Stimulated activated memory B cell treated with anti-CD40 and anti-IgM and Interleukin-4, amounts not matched to agents 10 μg/mL and 1 μg/mL and 100 μg/mL, for 72 hours (primary cell): ENCODE measurements around the gene KIFAP3.
"Not testable (repeated sequence)": the region's sequence is repeated elsewhere in the genome, so short reads cannot be mapped to it uniquely, and the experiment has no call there.

ENCODE experiments used
- ATAC-seq: fragments of 150-1000 bp; cut with Tn5 transposase; 2 replicates; pipeline ENCODE4 v1.10.0; 2021
- H3K27ac Mint-ChIP-seq: one replicate; pipeline ENCODE4 v1.8.0; 2022; ENCODE audit warnings: mild to moderate bottlenecking, mixed read lengths
- H3K27me3 Mint-ChIP-seq: one replicate; pipeline ENCODE4 v1.8.0; 2022; ENCODE audit warnings: mixed read lengths
- H3K36me3 Mint-ChIP-seq: one replicate; pipeline ENCODE4 v1.8.0; 2022; ENCODE audit warnings: mixed read lengths
- H3K4me1 Mint-ChIP-seq: one replicate; pipeline ENCODE4 v1.8.0; 2022; ENCODE audit warnings: mixed read lengths
- H3K4me3 Mint-ChIP-seq: one replicate; pipeline ENCODE4 v1.8.0; 2022; ENCODE audit warnings: mild to moderate bottlenecking, moderate library complexity, mixed read lengths
- H3K9me3 Mint-ChIP-seq: one replicate; pipeline ENCODE4 v1.8.0; 2022; ENCODE audit warnings: mixed read lengths

Gene KIFAP3

GRCh38 chr1:170075186-170075585 lies 691 bp upstream of the KIFAP3 start:
- Mint-ChIP-seq H3K27me3 (no peaks in the 10 kb centered on the region), H3K36me3 (peaks cover 11% of the 10 kb centered on the region), H3K9me3 (peaks cover 14% of the 10 kb centered on the region), H3K4me3 (peak overlapping the region; percentile 92), H3K4me1 (peaks cover 33% of the 10 kb centered on the region), H3K27ac (peak overlapping the region; percentile 84)
- no peak for ATAC-seq

- H3K4me3 Mint-ChIP-seq: peak overlapping the region; percentile 92
These were observed 624 bp downstream of the KIFAP3 start for GRCh38 chr1:170073893-170074249.

DNA sequence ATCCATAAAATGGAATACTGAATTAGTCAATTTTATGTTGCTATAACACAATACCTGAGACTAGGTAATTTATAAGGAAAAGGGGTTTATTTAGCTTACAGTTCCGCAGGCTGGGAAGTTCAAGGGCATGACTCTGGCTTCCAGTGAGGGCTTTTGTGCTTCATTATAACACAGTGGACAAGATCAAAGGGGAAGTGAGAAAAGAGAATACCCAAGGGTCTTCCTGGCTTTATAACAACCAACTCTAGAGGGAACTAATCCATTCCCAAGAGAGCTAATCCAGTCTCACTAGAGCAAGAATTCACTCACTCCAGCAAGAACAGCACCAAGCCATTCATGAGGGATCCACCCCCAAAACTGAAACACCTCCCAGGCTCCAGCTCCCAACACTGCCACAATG lies 3.1 kb downstream of the KIFAP3 start:
- Mint-ChIP-seq H3K36me3 (peaks cover 18% of the 10 kb centered on the region), H3K27ac (no peak overlapping the region), H3K4me1 (peaks cover 67% of the 10 kb centered on the region), H3K4me3 (no peak overlapping the region), H3K27me3 (no peaks in the 10 kb centered on the region), H3K9me3 (peaks cover 10% of the 10 kb centered on the region)
- no peak for ATAC-seq

More at GRCh38 chr1:170073893-170074249, 624 bp downstream of the KIFAP3 start:
- H3K36me3 Mint-ChIP-seq: peaks cover 18% of the 10 kb centered on the region
- peaks cover 12% of the 10 kb centered on the region for H3K9me3 Mint-ChIP-seq
- H3K4me1 Mint-ChIP-seq: peaks cover 47% of the 10 kb centered on the region
- no peaks in the 10 kb centered on the region for H3K27me3 Mint-ChIP-seq
- no peak for ATAC-seq
- H3K27ac Mint-ChIP-seq: peak overlapping the region; percentile 84

GRCh38 chr1:170068923-170069322 lies 5.6 kb downstream of the KIFAP3 start:
- peaks cover 18% of the 10 kb centered on the region for H3K36me3 Mint-ChIP-seq
- no peak overlapping the region for H3K27ac Mint-ChIP-seq
- H3K9me3 Mint-ChIP-seq: peaks cover 10% of the 10 kb centered on the region
- no peak for ATAC-seq
- H3K4me1 Mint-ChIP-seq: peaks cover 53% of the 10 kb centered on the region
- H3K4me3 Mint-ChIP-seq: no peak overlapping the region
- H3K27me3 Mint-ChIP-seq: no peaks in the 10 kb centered on the region

DNA sequence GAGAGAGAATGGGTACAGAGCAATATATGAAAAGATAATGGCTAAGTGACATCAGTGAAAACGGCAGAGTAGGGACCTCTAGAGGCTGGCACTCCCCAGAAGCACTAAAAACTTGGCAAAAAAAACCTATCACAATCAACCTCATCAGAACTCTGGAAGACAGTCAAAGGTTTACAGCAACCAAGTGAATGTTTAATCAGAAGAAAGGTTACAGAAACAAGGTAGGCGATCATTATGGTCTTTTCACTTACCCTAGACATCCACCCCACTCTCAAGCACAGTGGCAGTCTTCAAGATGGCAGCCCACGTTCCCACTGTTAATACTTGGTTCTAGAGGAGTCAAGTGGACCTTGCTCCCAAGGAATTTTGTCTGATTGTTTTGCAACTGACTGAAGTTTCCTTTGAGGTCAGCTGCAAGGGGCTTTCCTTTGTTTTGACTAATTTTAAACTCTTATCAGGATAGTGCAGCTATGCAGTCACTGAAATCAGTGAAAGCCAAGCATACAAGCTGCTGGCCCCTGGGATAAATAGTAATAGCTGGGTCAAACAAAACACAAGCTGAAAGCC lies 7.2 kb downstream of the KIFAP3 start:
- peaks cover 55% of the 10 kb centered on the region for H3K4me1 Mint-ChIP-seq
- no peaks in the 10 kb centered on the region for H3K27me3 Mint-ChIP-seq
- no peak overlapping the region for H3K4me3 Mint-ChIP-seq
- peaks cover 10% of the 10 kb centered on the region for H3K9me3 Mint-ChIP-seq
- peaks cover 24% of the 10 kb centered on the region for H3K36me3 Mint-ChIP-seq
- ATAC-seq: no peak
- H3K27ac Mint-ChIP-seq: no peak overlapping the region

DNA sequence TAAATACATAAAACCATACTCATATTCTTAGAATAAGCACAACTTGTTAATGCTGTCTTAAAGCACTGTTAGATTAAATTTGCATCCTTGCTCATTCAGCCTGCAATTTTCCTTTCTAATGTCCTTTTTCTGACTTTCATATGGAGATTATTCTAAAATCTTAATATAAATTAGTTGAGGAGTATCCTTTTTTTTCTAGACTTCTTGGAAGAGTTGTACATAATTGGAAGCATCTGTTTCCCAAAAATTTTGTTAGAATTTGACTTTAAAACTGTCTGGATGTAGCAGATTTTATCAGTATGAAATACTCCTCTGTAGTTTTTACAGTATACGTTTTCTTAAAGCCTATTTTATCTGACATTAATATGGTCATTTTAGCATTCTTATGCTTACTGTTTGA lies 9.7 kb downstream of the KIFAP3 start:
- Mint-ChIP-seq H3K27ac (no peak overlapping the region), H3K27me3 (no peaks in the 10 kb centered on the region), H3K4me3 (no peak overlapping the region), H3K9me3 (no peaks in the 10 kb centered on the region), H3K36me3 (peaks cover 16% of the 10 kb centered on the region), H3K4me1 (peaks cover 45% of the 10 kb centered on the region)
- ATAC-seq: no peak

DNA sequence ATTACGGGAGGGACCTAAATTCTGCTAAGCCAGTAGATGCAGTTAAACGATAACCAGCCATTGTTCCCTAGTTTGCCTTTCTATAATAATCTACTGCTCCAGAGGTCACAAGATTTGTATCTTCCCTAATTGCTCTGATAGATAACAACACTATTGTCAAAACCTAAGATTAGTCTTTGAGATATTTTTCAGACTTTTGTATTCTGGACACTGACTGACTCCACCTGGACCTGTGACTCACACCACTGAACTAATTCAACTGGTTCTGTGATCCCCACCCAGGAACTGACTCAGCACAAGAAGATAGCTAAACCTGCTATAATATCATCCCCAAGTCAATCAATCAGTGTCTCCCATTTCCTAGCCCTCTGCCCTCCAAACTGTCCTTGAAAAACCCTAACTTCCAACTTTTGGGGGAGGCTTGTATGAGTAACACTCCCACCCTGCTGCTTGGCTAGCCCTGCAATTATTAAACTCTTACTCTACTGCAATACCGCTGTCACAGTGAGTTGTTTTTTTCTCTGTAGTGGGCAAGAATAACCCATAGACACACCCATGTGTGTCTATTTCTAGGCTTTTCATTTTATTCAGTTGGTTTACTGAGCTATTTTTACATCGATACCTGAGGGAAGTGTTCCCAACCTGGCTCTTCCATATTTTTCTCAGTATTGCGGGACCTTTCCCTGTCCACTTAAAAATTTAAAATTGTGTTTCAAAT lies 11.2 kb downstream of the KIFAP3 start:
- H3K36me3 Mint-ChIP-seq: peaks cover 14% of the 10 kb centered on the region
- no peaks in the 10 kb centered on the region for H3K27me3 Mint-ChIP-seq
- ATAC-seq: no peak
- H3K9me3 Mint-ChIP-seq: no peaks in the 10 kb centered on the region
- no peak overlapping the region for H3K4me3 Mint-ChIP-seq
- no peak overlapping the region for H3K27ac Mint-ChIP-seq
- H3K4me1 Mint-ChIP-seq: peaks cover 40% of the 10 kb centered on the region

DNA sequence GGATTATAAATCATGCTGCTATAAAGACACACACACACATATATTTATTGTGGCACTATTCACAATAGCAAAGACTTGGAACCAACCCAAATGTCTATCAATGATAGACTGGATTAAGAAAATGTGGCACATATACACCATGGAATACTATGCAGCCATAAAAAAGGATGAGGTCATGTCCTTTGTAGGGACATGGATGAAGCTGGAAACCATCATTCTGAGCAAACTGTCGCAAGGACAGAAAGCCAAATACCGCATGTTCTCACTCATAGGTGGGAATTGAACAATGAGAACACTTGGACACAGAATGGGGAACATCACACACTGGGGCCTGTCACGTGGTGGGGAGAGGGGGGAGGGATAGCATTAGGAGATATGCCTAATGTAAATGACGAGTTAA lies 12.8 kb downstream of the KIFAP3 start:
- not testable (repeated sequence) for H3K9me3 Mint-ChIP-seq, H3K4me3 Mint-ChIP-seq, H3K27me3 Mint-ChIP-seq, ATAC-seq, H3K27ac Mint-ChIP-seq
- Mint-ChIP-seq H3K4me1 (peaks cover 25% of the 10 kb centered on the region), H3K36me3 (peaks cover 14% of the 10 kb centered on the region)

DNA sequence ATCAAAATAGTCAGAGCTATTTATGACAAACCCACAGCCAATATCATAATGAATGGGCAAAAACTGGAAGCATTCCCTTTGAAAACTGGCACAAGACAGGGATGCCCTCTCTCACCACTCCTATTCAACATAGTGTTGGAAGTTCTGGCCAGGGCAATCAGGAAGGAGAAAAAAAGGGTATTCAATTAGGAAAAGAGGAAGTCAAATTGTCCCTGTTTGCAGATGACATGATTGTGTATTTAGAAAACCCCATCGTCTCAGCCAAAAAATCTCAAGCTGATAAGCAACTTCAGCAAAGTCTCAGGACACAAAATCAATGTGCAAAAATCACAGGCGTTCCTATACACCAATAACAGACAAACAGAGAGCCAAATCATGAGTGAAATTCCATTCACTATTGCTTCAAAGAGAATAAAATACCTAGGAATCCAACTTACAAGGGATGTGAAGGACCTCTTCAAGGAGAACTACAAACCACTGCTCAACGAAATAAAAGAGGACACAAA lies 14.4 kb downstream of the KIFAP3 start:
- not testable (repeated sequence) for ATAC-seq, H3K27ac Mint-ChIP-seq, H3K9me3 Mint-ChIP-seq, H3K4me3 Mint-ChIP-seq, H3K27me3 Mint-ChIP-seq
- peaks cover 14% of the 10 kb centered on the region for H3K36me3 Mint-ChIP-seq
- peaks cover 25% of the 10 kb centered on the region for H3K4me1 Mint-ChIP-seq

DNA sequence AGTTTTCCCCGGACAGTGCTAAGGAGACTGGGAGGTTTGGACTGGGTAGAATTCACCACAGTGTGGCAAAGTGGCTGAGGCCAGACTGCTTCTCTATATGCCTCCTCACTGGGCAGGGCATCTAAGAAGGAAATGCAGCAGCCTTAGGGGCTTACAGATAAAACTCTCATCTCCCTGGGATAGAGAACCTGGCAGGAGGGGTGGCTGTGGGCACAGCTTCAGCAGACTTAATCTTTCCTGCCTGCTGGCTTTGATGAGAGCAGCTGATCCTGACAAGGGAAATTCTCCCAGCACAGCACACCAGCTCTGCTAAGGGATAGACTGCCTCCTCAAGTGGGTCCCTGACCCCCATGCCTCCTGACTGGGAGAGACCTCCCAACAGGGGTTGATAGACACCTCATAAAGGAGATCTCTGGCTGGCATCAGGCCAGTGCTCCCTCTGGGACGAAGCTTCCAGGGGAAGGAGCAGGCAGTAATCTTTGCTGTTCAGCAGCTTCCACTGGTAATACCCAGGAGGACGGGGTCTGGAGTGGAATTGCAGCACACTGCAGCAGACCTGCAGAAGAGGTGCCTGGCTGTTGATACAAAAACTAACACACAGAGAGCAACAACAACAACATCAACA lies 25.2 kb downstream of the KIFAP3 start:
- no peak overlapping the region for H3K27ac Mint-ChIP-seq
- H3K36me3 Mint-ChIP-seq: peaks cover 81% of the 10 kb centered on the region

DNA sequence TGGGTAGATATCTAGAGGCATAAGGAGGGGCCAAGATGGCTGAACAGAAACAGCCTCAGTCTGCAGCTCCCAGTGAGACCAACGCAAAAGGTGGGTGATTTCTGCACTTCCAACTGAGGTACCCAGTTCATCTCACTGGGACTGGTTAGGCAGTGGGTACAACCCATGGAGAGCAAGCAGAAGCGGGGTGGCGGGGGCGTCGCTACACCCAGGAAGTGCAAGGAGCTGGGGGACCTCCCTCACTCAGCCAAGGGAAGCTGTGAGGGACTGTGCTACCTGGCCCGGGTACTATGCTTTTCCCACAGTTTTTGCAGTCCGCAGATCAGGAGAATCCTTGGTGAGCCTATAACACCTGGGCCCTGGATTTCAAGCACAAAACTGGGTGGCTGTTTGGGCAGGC lies 26.0 kb downstream of the KIFAP3 start:
- H3K4me1 Mint-ChIP-seq: peaks cover 6% of the 10 kb centered on the region
- no peak overlapping the region for H3K4me3 Mint-ChIP-seq
- H3K27me3 Mint-ChIP-seq: no peaks in the 10 kb centered on the region
- no peak overlapping the region for H3K27ac Mint-ChIP-seq
- ATAC-seq: no peak
- H3K36me3 Mint-ChIP-seq: peaks cover 77% of the 10 kb centered on the region
- peaks cover 6% of the 10 kb centered on the region for H3K9me3 Mint-ChIP-seq

More for the DNA sequence above, 25.2 kb downstream of the KIFAP3 start:
- ATAC-seq: no peak
- Mint-ChIP-seq H3K27me3 (no peaks in the 10 kb centered on the region), H3K9me3 (peaks cover 6% of the 10 kb centered on the region), H3K4me3 (no peak overlapping the region), H3K4me1 (peaks cover 6% of the 10 kb centered on the region)

GRCh38 chr1:170044187-170044586 lies 30.3 kb downstream of the KIFAP3 start:
- Mint-ChIP-seq H3K36me3 (peaks cover 55% of the 10 kb centered on the region), H3K4me3 (no peak overlapping the region), H3K9me3 (no peaks in the 10 kb centered on the region), H3K27ac (no peak overlapping the region), H3K4me1 (no peaks in the 10 kb centered on the region), H3K27me3 (no peaks in the 10 kb centered on the region)
- no peak for ATAC-seq

DNA sequence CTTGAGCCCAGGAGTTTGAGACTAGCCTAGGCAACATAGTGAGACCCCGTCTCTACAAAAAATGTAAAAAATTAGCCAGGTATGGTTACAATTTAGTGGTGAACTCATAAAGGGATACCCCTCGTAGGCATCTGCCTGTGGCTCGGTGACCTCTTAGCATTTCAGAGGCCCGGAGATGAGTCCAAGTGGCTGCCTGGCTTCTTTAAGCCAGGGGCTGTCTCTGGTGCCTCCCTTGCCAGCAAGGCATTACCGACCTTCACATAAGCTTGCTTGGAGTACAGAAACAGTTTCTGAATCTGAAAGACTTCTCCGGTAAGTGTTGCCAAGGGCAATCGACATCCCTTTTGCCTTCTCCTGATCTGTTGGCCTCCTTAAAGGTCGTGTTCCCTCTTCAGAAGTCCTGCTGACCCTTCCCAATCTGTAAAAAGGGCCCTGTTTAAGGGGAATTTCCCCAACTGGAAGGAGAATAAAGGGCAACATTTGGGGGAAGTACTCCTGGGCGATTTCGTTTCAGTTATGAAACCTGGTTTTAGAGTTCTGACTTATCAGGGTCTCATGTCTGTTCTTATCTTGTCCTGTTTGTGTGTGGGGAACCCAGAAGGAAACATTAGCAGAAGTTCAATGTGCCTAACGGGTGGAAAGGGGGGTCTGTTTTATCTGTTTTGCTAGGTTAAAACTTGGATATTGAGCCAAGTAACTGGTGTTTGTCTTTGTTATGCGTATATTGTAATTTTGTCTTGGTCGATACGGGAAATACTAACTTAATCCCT lies 32.9 kb downstream of the KIFAP3 start:
- ATAC-seq: peak; percentile 56
- Mint-ChIP-seq H3K27me3 (no peaks in the 10 kb centered on the region), H3K9me3 (no peaks in the 10 kb centered on the region), H3K4me1 (no peaks in the 10 kb centered on the region), H3K27ac (peak overlapping the region; percentile 10), H3K36me3 (peaks cover 51% of the 10 kb centered on the region), H3K4me3 (no peak overlapping the region)

DNA sequence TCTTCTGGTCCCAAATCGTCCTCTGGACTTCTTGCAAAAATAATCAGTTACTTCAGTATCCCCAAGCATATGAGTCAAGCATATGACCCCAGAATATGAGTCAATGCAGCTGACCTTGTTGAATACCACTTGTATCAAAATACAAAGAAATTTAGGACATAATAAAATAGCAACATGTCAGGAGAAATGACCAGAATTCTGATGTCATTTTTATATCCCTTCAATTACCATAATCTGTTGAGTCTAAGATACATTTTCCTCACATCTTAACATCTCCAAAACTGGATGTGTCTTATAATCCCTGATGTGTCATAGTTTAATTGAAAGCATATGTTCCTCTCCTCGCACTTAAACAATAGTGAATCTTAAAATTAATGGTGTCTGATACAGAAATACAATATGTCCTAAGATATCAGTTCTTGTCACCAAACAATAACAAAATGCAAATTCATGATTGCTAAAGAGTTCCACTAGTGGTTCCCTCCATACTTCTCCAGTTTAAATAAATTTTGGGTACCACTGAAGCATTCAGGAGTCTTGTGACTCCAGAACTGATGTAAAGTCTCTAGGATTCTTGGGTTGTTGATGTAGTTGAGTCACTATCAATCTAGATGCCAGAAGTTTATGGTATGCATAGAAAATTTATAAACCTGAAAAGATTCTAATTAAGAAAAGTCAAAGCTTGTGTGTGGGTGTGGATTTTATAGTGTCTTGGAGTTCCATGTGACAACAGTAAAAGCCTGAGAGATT lies 41.8 kb downstream of the KIFAP3 start:
- Mint-ChIP-seq H3K9me3 (peaks cover 5% of the 10 kb centered on the region), H3K27me3 (no peaks in the 10 kb centered on the region), H3K36me3 (peaks cover 50% of the 10 kb centered on the region), H3K4me1 (peaks cover 6% of the 10 kb centered on the region), H3K4me3 (no peak overlapping the region), H3K27ac (no peak overlapping the region)
- no peak for ATAC-seq

GRCh38 chr1:170030212-170030611 lies 44.3 kb downstream of the KIFAP3 start:
- Mint-ChIP-seq H3K4me3 (no peak overlapping the region), H3K9me3 (peaks cover 5% of the 10 kb centered on the region), H3K27me3 (no peaks in the 10 kb centered on the region), H3K36me3 (peaks cover 57% of the 10 kb centered on the region), H3K27ac (no peak overlapping the region), H3K4me1 (peaks cover 6% of the 10 kb centered on the region)
- ATAC-seq: no peak
